ENCODE results near the gene RTN1. TPM values are rescaled to one million over a fixed set of nuclear protein-coding genes. Genes with fewer than 3 reads are reported as not detected.

Gene RTN1
- total and polyA plus RNA-seq, 2 of the 8 experiments (the other 6 are each of a cell fraction or from before 2014, with no cell fraction given), result 2.8 to 4.9 TPM

GRCh38 chr14:59830338-59830734, 40.2 kb downstream of the RTN1 start:
- no peaks in the 10 kb centered on the region for H3K79me1 ChIP-seq (ENCODE audit: low read depth, low read length)
- no peak overlapping the region for H3K27ac ChIP-seq (ENCODE audit: low read depth, low read length)
- H2BK15ac ChIP-seq (ENCODE audit: low read length), result no peak overlapping the region
- H4K91ac ChIP-seq (replicated peaks; ENCODE audit: insufficient read length, low read length), result peak overlapping the region; percentile 1
- H2BK120ac ChIP-seq (replicated peaks; ENCODE audit: low read depth, low read length), result no peak overlapping the region
- no peaks in the 10 kb centered on the region for H3K23me2 ChIP-seq (ENCODE audit: low read depth, low read length)
- no peak overlapping the region for H3K23ac ChIP-seq (ENCODE audit: insufficient read length)
- no peaks in the 10 kb centered on the region for H3K27me3 ChIP-seq (replicated peaks in 1 of 4; ENCODE audit: control insufficient read depth in 3 of 4, extremely low read depth in 1 of 4, insufficient read depth in 3 of 4, low read length in 3 of 4)
- DNase-seq (ENCODE audit: low read depth in 1 of 2, low spot score in 2 of 2) (no peak), FAIRE-seq (no peak)
- POLR2A ChIA-PET (ENCODE audit: partially characterized antibody), result no interaction called here
- no peaks in the 10 kb centered on the region for H3K79me2 ChIP-seq (ENCODE audit: control insufficient read depth in 1 of 2, insufficient read depth in 2 of 2, low read length in 2 of 2)
- no peak overlapping the region for H3K4ac ChIP-seq (replicated peaks; ENCODE audit: insufficient read length, low read depth, low read length)
- no peaks in the 10 kb centered on the region for H3K9me3 ChIP-seq (ENCODE audit: insufficient read depth in 2 of 2, low read depth in 1 of 2, low read length in 1 of 2)
- H4K5ac ChIP-seq (ENCODE audit: insufficient read length, low read depth, low read length), result no peak overlapping the region
- H3K4me2 ChIP-seq (ENCODE audit: insufficient read depth in 1 of 2, low read depth in 2 of 2, low read length in 2 of 2), result peak overlapping the region in 1 of 2 experiments; percentile 34; a peak in 2 of 4 replicates
- H4K8ac ChIP-seq (ENCODE audit: extremely low read depth, insufficient read depth, low read length), result no peak overlapping the region
- H3K4me1 ChIP-seq (replicated peaks in 1 of 4; ENCODE audit: control insufficient read depth in 3 of 4, insufficient read depth in 4 of 4, low read length in 3 of 4), result peaks cover 0 to 12% (median 5%) of the 10 kb centered on the region in 4 experiments; a peak in 4 of 7 replicates
- H3K56ac ChIP-seq (replicated peaks; ENCODE audit: insufficient read length, low read depth, low read length), result no peak overlapping the region
- TF ChIP-seq CBX5 (IDR thresholded peaks at IDR 0.05; ENCODE audit: low read depth, low read length), result no peak
- peak in 1 of 3 experiments; percentile 20; a peak in 1 of 4 replicates for TF ChIP-seq CTCF (IDR thresholded peaks at IDR 0.05; ENCODE audit: control extremely low read depth in 1 of 3, insufficient read depth in 1 of 3, low read depth in 1 of 3, low read length in 3 of 3)
- CTCF ChIA-PET (ENCODE audit: partially characterized antibody), result interaction anchor here (0.6 to 1.0 kb wide), 2 partner anchors 58 to 113 kb away, joined by 3 to 4 read pairs; no protein-coding TSS in a partner anchor
- no peak overlapping the region for H3K9ac ChIP-seq (replicated peaks in 1 of 4; ENCODE audit: extremely low read depth in 1 of 4, low read depth in 3 of 4, low read length in 3 of 4)
- no peak overlapping the region for H3K14ac ChIP-seq (ENCODE audit: insufficient read length)
- no peak overlapping the region for H2BK12ac ChIP-seq (ENCODE audit: low read depth, low read length)
- H3K36me3 ChIP-seq (ENCODE audit: control insufficient read depth in 2 of 4, insufficient read depth in 4 of 4, low read length in 3 of 4), result no peaks in the 10 kb centered on the region
- H2AFZ ChIP-seq (ENCODE audit: low read length), result no peak overlapping the region
- no peak overlapping the region for H2BK5ac ChIP-seq (ENCODE audit: low read depth, low read length)
- no peak overlapping the region for H3K4me3 ChIP-seq (ENCODE audit: extremely low read depth in 1 of 4, insufficient read depth in 2 of 4, low read depth in 3 of 4, low read length in 4 of 4)
- no peaks in the 10 kb centered on the region for H4K20me1 ChIP-seq (replicated peaks in 1 of 2; ENCODE audit: control insufficient read depth in 1 of 2, insufficient read depth in 2 of 2, low read length in 2 of 2)
- H2BK20ac ChIP-seq (ENCODE audit: low read length), result no peak overlapping the region
- H3K18ac ChIP-seq (ENCODE audit: extremely low read depth, low read length), result no peak overlapping the region
- no peak overlapping the region for H2AK5ac ChIP-seq (ENCODE audit: low read depth, low read length)
- 62% methylated on average over 3 of the region's 3 CpGs; no CpG with 5 or more reads in 1 of the 2 experiments for WGBS, 2 experiments (ENCODE audit: extremely low coverage in 1 of 2, insufficient coverage in 1 of 2, insufficient read length in 1 of 2, insufficient replicate concordance in 2 of 2, low coverage in 1 of 2, low lambda C conversion rate in 2 of 2, missing lambda C conversion rate in 1 of 2)

All from H1 (cell line).